Coronary artery (tissue), 2 donors: ENCODE data around the gene CLDN5.
A peak's percentile ranks its signal among the peaks of the same experiment; 100 is the strongest.

Experiments
- DNase-seq: peaks from one replicate; pipeline ENCODE4 v3.0.0-alpha.2; 2017; ENCODE audit warnings: low spot score
- H3K27ac ChIP-seq, 2 donors: fragments of 200-600 bp; sonication (generic); one replicate each; pipeline ENCODE4 v1.5.1; 2016 to 2019
- H3K4me3 ChIP-seq: fragments of 200-600 bp; sonication (generic); 2 replicates; pipeline ENCODE4 v1.5.1; 2016; ENCODE audit warnings: mild to moderate bottlenecking, moderate library complexity
- TF ChIP-seq, protein P1 (sequence below): fragments of 200-600 bp; sonication (generic); IDR thresholded peaks from one replicate; pipeline ENCODE4 v1.5.1; 2019; ENCODE audit warnings: antibody characterized with exemption

The CLDN5 gene

GRCh38 chr22:19526702-19527111 is 2.5 kb upstream of the CLDN5 start:
- TF ChIP-seq, protein P1, sequence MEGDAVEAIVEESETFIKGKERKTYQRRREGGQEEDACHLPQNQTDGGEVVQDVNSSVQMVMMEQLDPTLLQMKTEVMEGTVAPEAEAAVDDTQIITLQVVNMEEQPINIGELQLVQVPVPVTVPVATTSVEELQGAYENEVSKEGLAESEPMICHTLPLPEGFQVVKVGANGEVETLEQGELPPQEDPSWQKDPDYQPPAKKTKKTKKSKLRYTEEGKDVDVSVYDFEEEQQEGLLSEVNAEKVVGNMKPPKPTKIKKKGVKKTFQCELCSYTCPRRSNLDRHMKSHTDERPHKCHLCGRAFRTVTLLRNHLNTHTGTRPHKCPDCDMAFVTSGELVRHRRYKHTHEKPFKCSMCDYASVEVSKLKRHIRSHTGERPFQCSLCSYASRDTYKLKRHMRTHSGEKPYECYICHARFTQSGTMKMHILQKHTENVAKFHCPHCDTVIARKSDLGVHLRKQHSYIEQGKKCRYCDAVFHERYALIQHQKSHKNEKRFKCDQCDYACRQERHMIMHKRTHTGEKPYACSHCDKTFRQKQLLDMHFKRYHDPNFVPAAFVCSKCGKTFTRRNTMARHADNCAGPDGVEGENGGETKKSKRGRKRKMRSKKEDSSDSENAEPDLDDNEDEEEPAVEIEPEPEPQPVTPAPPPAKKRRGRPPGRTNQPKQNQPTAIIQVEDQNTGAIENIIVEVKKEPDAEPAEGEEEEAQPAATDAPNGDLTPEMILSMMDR: no peak
- Histone ChIP-seq H3K27ac (no peak overlapping the region), H3K4me3 (no peak overlapping the region)
- no peak for DNase-seq

GRCh38 chr22:19526076-19526701 is 2.0 kb upstream of the CLDN5 start:
- no peak overlapping the region for H3K27ac ChIP-seq
- TF ChIP-seq, protein P1: no peak
- no peak overlapping the region for H3K4me3 ChIP-seq
- no peak for DNase-seq

- no peak for DNase-seq
- TF ChIP-seq, protein P1: no peak
- Histone ChIP-seq H3K4me3 (no peak overlapping the region), H3K27ac (no peak overlapping the region)
These were observed 1.5 kb upstream of the CLDN5 start for GRCh38 chr22:19525666-19526065.

- TF ChIP-seq, protein P1: no peak
- peak overlapping the region in 1 of 2 donors; percentile 53 for H3K27ac ChIP-seq
- DNase-seq: no peak
- H3K4me3 ChIP-seq: peak overlapping the region; percentile 61
These were observed 978 bp upstream of the CLDN5 start for GRCh38 chr22:19525116-19525660.

DNA sequence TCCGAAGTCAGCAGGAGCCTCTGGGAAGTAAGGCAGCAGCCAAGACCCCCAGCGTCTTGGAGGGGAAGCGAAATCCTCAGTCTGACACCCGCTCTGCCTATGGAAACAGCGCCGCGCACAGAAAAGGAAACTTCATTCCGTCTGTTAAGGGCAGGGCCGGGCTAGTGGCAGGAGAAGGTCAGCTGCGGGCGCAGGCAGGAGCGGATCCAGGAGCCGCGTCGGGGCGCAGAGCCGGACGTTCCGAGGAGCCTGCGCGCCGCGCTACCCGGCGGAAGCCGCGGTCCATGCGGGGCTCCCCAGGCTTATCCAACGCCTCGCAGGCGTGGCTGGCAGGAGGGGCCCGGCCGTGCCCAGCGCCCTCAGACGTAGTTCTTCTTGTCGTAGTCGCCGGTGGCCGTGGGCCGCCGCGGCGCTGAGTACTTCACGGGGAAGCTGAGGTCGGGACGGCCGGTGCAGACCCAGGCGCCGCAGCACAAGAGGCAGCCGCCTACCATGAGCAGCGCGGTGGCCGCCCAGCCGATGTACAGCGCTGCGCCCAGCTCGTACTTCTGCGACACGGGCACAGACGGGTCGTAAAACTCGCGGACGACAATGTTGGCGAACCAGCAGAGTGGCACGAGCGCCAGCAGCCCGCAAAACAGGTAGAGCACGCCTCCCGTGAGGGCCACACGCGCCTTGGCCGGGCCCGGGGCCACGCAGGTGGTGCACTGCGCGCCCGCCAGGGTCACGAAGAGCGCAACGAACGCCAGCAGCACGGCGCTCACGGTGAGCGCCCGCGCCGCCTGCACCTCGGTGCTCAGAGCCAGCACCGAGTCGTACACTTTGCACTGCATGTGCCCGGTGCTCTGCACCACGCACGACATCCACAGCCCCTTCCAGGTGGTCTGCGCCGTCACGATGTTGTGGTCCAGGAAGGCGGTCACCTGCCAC is 705 bp downstream of the CLDN5 start:
- no peak for DNase-seq
- Histone ChIP-seq H3K27ac (peak overlapping the region in 1 of 2 donors; percentile 5), H3K4me3 (peak overlapping the region; percentile 61)
- TF ChIP-seq, protein P1: no peak

- peak overlapping the region in 1 of 2 donors; percentile 38 for H3K27ac ChIP-seq
- DNase-seq: no peak
These were observed 1.4 kb downstream of the CLDN5 start for GRCh38 chr22:19522881-19523239.

More at GRCh38 chr22:19522881-19523239, 1.4 kb downstream of the CLDN5 start:
- peak overlapping the region; percentile 61 for H3K4me3 ChIP-seq
- TF ChIP-seq, protein P1: no peak
